RPMI7951 (cell line): ENCODE measurements around the gene ID3. TPM values are rescaled to one million over a fixed set of nuclear protein-coding genes. Genes with fewer than 3 reads are reported as not detected.
"Not testable (repeated sequence)": the region's sequence is repeated elsewhere in the genome, so short reads cannot be mapped to it uniquely, and the experiment has no call there.

Experiments used
- DNase-seq: peaks from one replicate; pipeline ENCODE4 v3.0.0-alpha.2; 2012; ENCODE audit warnings: low read depth
- total RNA-seq: library from RNA; depleted of rRNA; stranded (reverse); fragments of >200 nt; shearing (Covaris generic); gene quantifications from 2 replicates; pipeline ENCODE4 v1.2.3, GENCODE V29; 2014

Gene ID3
- total RNA-seq, 1 experiment from 2014 or later, result 83.1 TPM

DNA sequence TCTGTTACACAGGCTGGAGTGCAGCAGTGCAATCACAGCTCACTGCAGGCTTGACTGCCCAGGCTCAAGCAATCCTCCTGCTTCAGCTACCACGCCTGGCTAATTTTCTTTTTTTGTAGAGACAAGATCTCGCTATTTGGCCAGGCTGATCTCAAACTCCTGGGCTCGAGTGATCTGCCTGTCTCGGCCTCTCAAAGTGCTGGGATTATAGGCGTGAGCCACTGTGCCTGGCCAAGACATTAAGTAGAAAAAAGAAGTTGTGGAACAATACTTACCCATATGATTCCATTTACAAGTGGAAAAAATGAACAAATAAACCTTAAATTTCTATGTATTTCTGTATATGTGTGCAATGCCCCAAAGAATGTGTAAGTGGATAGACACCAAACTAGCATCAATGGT lies 30.3 kb upstream of the ID3 start:
- DNase-seq, result no peak

- DNase-seq, result no peak
These were observed 29.6 kb upstream of the ID3 start for GRCh38 chr1:23588749-23589548.

DNA sequence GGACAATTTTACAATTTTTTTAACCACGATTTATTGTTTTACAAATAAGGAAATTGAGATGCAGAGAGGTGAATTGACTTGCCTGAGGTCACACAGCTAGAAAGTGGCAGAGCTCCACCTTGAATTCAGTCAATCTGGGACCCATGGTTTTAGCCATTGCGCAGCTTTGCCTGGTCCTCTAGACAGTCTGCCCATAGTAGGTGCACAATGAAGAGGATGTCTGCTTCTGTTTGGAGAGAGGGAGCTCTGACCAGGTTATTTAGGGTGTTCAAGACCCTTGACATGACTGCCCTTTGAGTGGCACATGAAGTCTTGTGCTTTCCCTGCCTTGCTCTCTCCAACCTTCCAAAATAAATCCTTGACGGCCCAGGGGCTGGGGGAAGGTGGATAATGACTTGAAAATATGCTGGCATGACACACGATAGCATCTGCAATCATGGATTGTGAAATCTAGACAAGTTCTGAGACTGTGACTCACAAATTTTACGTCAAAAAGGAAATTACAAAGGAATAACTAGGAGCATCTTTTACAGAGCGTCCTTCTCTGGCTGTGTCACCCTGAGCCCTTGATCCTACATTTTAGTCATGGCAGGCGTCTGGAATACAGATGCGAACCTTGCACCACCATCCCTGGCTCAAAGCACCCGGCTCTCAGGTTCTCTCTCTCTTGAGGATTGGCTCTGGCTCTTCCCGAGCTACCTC lies 26.2 kb upstream of the ID3 start:
- peak; percentile 94 for DNase-seq

DNA sequence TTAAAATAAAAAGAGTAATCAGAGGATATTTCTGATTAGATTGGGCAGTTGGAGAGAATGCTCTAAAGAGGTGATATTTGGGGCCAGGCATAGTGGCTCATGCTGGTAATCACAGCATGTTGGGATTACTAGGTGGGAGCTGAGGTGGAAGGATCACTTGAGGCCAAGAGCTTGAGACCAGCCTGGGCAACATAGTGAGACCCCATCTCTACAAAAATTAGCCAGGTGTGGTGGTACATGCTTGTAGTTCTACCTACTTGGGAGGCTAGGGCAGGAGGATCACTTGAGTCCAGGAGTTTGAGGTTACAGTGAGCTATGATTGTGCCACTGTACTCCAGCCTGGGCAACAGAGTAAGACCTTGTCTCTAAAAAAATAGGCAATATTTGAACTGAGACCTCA lies 24.4 kb upstream of the ID3 start:
- DNase-seq, result not testable (repeated sequence)

DNA sequence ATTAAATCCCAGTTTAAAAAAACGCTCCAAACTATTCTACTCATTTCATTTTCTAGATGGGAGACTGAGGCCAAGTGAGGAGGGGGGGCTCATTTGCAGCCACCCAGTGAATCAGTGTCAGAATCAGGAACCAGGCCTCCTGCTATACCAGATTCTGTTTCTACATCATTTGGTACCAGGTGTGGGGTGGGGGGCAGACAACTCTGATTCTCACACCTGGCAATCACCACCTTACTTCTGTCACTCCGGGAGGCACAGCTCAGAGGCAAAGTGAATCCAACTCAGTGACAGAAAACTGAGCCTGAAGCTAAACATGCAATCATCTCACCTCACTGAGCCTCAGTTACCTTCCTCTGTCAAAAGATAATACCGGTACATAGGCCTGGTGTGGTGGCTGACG lies 23.5 kb upstream of the ID3 start:
- no peak for DNase-seq

DNA sequence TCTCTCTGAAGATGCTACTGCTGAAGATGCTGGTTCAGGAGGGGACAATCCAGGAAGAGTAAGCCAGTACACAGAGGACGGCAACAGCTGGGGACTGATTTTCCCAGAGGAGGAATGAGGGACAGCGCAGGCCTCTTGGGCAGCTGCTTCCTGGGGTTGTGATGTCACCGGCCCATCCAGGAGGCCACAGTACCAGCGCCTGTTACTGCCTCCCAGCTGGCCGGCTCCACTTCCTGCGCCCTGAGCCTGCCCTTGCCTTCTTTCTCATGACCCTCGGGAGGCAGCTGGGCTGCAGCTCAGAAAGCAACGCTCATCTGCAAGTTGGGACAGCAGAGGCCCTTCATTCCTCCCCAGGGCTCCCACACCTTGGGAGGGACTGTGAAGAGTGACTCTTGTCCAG lies 21.9 kb upstream of the ID3 start:
- DNase-seq, result peak; percentile 87

- no peak for DNase-seq
These were observed 19.7 kb upstream of the ID3 start for GRCh38 chr1:23578997-23579363.

- DNase-seq, result no peak
These were observed 19.2 kb upstream of the ID3 start for GRCh38 chr1:23578311-23578996.

DNA sequence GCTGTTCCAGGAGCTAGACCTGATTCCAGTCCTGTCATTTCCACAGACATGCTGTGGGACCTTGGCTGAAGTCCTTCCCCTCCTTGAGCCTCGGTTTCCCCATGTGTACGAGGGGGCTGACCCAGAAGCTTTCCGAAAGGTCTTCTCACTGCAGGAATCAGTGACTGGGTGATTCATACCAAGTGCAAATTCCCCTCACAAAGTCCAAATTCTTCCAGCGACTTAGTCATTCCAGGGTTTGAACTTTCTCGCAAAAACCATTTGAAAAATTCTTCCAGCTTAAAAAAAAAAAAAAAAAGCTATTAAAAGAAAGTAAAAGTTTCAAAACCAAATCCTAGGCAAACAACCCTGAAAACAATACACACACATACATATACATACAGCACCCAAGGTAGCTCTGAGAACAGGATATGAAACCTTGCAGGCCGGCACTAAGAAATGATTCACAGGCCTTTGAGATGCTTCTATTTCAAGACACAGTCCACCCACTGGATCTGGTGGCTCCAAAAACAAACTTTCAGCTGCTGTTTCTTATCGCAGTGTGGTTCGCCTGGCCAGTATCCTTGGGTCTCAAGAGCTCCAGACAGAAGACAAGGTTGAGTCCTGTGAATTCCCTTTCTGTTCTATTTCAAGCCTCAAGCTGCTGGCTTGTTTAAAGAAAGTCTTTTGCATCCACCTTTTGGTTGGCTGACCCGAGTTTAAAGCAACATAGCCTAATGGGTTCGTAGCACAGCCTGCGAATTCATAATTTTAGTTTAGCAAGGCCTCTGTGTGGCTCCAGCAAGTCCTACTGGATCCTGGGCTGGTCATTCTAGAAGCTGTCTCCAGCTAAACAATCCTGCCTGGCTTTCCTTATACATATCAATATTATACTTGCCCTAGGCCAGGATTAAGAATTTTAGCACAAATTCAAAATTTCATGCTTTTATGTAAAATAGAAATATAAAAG lies 18.0 kb upstream of the ID3 start:
- DNase-seq, result peak; percentile 78

DNA sequence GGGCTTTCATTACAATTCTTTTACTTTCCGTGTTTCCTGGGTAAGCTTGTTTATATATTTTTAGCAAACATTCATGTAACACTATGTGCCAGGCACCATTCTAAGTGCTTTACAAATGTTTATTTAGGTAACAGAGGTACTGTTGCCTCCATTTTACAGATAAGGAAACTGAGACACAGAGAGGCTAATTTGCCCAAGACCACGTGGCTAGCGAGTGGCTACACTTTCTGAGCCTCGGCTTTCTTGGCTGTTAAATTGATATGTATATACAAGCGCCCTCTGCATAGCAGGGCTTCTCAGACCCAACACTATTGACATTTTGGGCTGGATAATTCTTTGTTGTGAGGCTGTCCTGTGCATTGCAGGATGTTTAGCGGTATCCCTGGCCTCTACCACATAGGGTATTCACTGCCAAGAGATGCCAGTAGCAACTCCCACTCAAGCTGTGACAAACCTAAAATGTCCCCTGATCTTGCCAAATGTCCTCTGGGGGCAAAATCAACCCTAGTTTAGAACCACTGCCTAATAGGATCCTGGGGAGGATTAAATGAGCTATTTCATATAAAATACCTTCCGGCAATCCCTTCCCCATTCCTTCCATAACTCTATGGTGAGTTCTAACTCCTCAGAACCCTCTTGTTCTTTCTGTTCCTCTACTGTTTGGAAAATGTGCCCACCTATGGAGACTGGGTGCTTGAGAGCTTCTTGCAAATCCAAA lies 17.2 kb upstream of the ID3 start:
- DNase-seq, result peak; percentile 40

DNA sequence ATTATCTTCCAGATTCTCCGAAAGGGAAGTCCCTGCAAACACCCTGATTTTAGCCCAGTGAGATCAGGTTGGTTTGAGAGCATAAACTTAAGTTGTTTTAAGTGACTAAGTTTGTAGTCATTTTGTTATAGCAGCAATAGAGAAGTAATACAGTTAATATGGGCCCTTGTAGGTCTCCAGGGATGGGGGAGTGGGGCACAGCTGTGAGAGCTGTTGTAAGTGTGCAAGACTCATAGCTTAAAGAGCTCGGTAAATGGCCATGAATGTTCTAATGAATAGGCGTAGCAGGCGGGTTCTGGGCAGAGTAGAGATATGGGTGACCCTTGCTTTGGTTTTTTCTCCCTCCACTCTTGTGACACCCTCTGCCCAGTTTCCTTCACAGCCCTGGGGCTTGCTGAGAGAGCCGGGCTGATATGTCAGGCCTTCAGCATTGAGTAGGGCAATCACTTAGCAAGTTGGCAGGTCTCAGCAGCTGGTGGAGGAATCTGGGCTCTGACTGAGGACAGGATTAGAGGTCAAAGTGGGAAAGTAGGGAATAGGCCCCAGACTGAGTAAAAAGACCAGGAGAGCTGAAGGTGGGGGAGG lies 16.0 kb upstream of the ID3 start:
- no peak for DNase-seq

GRCh38 chr1:23574265-23574754 lies 15.0 kb upstream of the ID3 start:
- no peak for DNase-seq

DNA sequence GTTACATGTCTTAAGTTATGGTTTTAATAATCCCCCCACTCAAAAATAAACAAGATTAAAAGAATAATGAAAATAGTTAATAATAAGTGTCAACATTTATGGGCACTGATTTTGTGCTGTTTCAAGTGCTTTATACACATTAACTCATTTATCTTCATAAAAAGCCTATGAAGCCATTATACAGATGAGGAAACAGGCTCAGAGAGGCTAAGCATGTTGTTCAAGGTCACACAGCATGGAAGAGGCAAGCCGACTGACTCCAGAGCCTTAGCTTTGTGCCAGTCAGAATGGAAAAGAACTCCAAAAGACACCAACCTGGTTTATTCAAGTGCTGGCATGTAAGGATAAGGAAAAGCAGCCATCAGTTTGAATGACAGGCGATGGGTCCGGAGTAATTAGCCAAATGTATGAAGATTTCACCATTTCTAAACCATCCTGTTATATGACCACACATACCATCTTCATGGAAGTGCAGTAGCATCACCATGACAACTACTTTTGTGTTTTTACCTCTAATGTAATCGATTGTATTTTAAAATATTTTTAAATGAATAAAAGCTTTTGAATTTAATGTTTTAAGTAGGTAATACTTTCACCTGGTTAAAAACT lies 14.4 kb upstream of the ID3 start:
- DNase-seq, result no peak

DNA sequence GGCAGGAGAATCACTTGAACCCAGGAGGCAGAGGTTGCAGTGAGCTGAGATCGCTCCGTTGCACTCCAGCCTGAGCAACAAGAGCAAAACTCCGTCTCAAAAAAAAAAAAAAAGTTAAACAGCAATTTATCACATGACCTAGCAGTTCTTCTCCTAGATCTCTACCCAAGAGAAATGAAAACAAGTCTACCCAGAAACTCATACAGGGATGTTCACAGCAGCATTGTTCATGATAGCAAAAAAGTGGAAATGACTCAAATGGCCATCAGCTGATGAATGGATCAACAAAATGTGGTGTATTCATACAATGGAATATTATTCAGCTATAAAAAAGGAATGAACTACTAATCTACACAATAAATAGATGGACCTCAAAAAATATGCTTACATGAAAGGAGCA lies 12.2 kb upstream of the ID3 start:
- no peak for DNase-seq

GRCh38 chr1:23570001-23570691 lies 10.8 kb upstream of the ID3 start:
- DNase-seq, result no peak

DNA sequence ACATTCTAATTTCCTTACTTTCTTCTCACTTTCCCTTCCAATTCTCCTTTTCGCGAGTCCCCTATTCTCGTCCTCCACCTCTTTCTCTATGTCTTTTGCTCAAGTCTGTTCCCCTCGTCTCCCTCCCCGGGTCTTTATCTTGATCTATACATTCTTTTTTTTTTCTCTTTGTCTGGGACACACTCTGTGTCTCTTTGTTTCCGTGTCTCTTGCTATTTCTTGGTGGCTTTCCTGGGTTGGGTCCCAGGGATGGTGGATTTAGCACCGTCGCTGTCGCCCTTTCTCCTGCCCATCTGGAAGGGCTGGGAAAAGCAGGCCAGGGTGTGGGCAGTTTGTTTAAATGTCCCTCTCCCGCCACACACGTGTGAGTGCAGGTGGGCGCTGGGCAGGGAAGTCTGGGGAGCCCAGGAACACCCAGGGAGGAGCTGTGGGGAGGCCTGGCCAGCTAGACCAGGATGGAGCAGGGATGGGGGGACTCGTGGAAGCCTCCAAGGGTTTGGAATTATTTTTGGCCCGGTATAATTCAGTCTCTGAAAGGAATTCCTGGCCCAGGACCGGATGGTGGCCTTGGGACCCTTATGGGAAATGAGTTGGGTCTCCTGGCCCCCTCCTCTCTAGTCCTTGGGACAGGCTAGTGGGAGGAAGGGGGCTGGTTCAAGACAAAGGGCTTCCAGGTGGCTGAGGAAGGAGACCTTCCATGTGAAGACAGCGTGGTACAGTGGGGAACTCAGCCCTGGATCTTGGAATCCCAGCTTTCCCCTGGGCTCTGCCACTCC lies 9.5 kb upstream of the ID3 start:
- DNase-seq, result no peak

GRCh38 chr1:23567996-23568607 lies 8.8 kb upstream of the ID3 start:
- DNase-seq, result no peak

GRCh38 chr1:23567629-23567995 lies 8.3 kb upstream of the ID3 start:
- no peak for DNase-seq
